Thyroid gland (tissue), 4 donors: ENCODE data around the gene HOTAIR. TPM values are rescaled to one million over a fixed set of nuclear protein-coding genes. Genes with fewer than 3 reads are reported as not detected.

Experiments
- DNase-seq, 2 donors: peaks; one replicate each; pipeline ENCODE4 v3.0.0-alpha.2; 2019
- H3K27ac ChIP-seq, 3 donors: fragments of 200-600 bp; sonication (generic); 1 replicate in 2 of 3; 2 replicates in 1 of 3; pipeline ENCODE4 v1.5.1; 2016 to 2019; ENCODE audit warnings: mild to moderate bottlenecking in 1 of 3, moderate library complexity in 1 of 3
- H3K27me3 ChIP-seq: fragments of 200-600 bp; sonication (generic); one replicate; pipeline ENCODE4 v1.5.1; 2019
- H3K36me3 ChIP-seq, 2 donors: fragments of 200-600 bp; sonication (generic); one replicate each; pipeline ENCODE4 v1.5.1; 2016 to 2019
- H3K4me1 ChIP-seq, 2 donors: fragments of 200-600 bp; sonication (generic); one replicate each; pipeline ENCODE4 v1.5.1; 2017 to 2019
- H3K4me3 ChIP-seq, 3 donors: fragments of 200-600 bp; sonication (generic); replicated peaks in 1 of 3; 1 replicate in 2 of 3; 2 replicates in 1 of 3; pipeline ENCODE4 v1.5.1; 2016; ENCODE audit warnings: mild to moderate bottlenecking in 1 of 3
- H3K9me3 ChIP-seq: fragments of 200-600 bp; sonication (generic); one replicate; pipeline ENCODE4 v1.5.1; 2017
- CTCF ChIP-seq, 6 experiments: fragments of 200-600 bp in 3 of 6; fragments of 450-650 bp in 3 of 6; sonication (generic) in 3 of 6; IDR thresholded peaks; one replicate each; pipeline ENCODE4 v1.5.1; 2016 to 2019; ENCODE audit warnings: antibody characterized with exemption in 6 of 6, mild to moderate bottlenecking in 2 of 6, inconsistent platforms in 1 of 6, moderate library complexity in 1 of 6
- POLR2A ChIP-seq, 2 donors: fragments of 450-650 bp; IDR thresholded peaks; one replicate each; pipeline ENCODE4 v1.6.1; 2017; ENCODE audit warnings: antibody characterized with exemption in 2 of 2, mild to moderate bottlenecking in 2 of 2, moderate library complexity in 1 of 2
- WGBS, 2 donors: methylation state at CpG; one replicate each; pipeline ENCODE4 v1.1.5; 2017; 5-methylcytosine and 5-hydroxymethylcytosine counted together
- intact Hi-C: fragments of 100-400 bp; cut with DNase I; formaldehyde crosslinking; loops from one replicate; pipeline ENCODE4 v1.15.1; 2023
- microRNA counts, 2 donors: library from miRNA; unstranded; fragments of <30 nt; microRNA quantifications; one replicate each; lab custom pipeline; 2016 to 2017
- microRNA-seq: library from miRNA; unstranded; fragments of <30 nt; microRNA quantifications from one replicate; pipeline ENCODE4, GENCODE V29; 2016
- small RNA-seq: library from RNA; depleted of rRNA; stranded (forward); fragments of <200 nt; gene quantifications from one replicate; pipeline ENCODE3, GENCODE V24; 2016
- total RNA-seq, 4 donors: library from RNA; depleted of rRNA; stranded (reverse); fragments of >200 nt; gene quantifications; one replicate each; pipeline ENCODE4 v1.2.3, GENCODE V29; 2016

Gene HOTAIR
- total RNA-seq, 4 donors from 2014 or later, result not detected

- no peak overlapping the region for H3K27ac ChIP-seq
- no peaks in the 10 kb centered on the region for H3K36me3 ChIP-seq
- peaks cover 45% of the 10 kb centered on the region for H3K27me3 ChIP-seq
- intact Hi-C loops, result no loop called here
- no peaks in the 10 kb centered on the region for H3K9me3 ChIP-seq
- whole genome bisulfite sequencing, 2 donors, result 6% methylated on average over 25 to 42 of the region's 45 CpGs
- DNase-seq, result no peak
- no peak overlapping the region for H3K4me3 ChIP-seq
- H3K4me1 ChIP-seq, result no peaks in the 10 kb centered on the region
- no peak for TF ChIP-seq CTCF (IDR thresholded peaks at IDR 0.05)
- no peak for TF ChIP-seq POLR2A (IDR thresholded peaks at IDR 0.05)
Observed at GRCh38 chr12:53927220-53928029, 47.3 kb downstream of the HOTAIR start.

GRCh38 chr12:53924521-53925405 lies 50.0 kb downstream of the HOTAIR start:
- no peak overlapping the region for H3K27ac ChIP-seq
- H3K27me3 ChIP-seq, result peaks cover 32% of the 10 kb centered on the region
- intact Hi-C loops, result no loop called here
- no peak overlapping the region for H3K4me3 ChIP-seq
- no peaks in the 10 kb centered on the region for H3K9me3 ChIP-seq
- TF ChIP-seq CTCF (IDR thresholded peaks at IDR 0.05) (no peak), POLR2A (IDR thresholded peaks at IDR 0.05) (no peak)
- 22 to 44% methylated on average over 2 of the region's 2 CpGs for WGBS, 2 donors
- no peaks in the 10 kb centered on the region for H3K36me3 ChIP-seq
- DNase-seq, result no peak
- H3K4me1 ChIP-seq, result no peaks in the 10 kb centered on the region

DNA sequence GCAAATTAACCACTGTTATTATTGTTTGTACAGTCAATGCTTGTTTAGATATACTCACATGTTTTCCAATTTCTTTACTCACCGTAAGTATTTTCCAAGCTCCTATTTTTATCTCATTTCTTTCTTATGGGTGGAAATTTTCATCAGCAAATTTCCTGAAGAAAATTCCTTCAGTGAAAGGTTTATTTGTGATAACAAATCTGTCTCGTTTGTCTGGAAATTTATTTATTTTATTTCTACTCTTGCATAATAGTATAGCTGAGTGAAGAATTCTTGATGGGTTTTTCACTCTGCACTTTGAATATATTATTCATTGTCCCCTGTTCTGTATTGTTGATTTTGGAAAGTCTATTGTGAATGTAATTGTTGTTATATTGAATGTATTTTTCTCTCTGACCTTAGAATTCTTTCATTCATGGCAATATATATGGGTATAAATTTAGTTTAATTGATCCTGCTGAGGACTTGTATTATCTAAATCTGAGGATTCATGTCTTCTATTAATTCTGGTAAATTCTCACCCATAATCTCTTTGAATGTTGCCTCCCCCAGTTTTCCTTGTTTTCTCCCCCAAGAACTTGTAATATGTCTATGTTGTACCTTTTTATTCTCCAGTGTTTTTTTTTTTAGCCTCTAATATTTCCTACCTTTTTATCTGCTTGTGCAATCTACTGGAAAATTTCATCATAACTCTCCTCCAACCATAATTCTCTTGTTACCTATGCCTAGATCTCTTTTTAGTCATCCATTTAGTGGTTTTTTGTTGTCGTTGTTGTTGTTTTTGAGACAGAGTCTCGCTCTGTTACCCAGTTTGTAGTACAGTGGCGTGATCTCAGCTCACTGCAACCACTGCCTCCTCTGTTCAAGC lies 57.7 kb downstream of the HOTAIR start:
- H3K36me3 ChIP-seq, result no peaks in the 10 kb centered on the region
- intact Hi-C loops, result no loop called here
- no peaks in the 10 kb centered on the region for H3K27me3 ChIP-seq

More for the DNA sequence above, 57.7 kb downstream of the HOTAIR start:
- Histone ChIP-seq H3K4me1 (no peaks in the 10 kb centered on the region), H3K9me3 (no peaks in the 10 kb centered on the region), H3K4me3 (no peak overlapping the region), H3K27ac (no peak overlapping the region)
- WGBS, 2 donors, result 79 to 81% methylated on average over 5 of the region's 5 CpGs
- TF ChIP-seq POLR2A (IDR thresholded peaks at IDR 0.05), result no peak
- no peak for TF ChIP-seq CTCF (IDR thresholded peaks at IDR 0.05)
- no peak for DNase-seq

MicroRNAs encoded within 50 kb of the gene (microRNA counts, 767-probe panel; counts per million panel counts)
- 0 to 2,875 counts per million in 2 donors for microRNA hsa-miR-196a-5p (lab: Ali Mortazavi, UCI)

Small RNAs within 50 kb of the gene (microRNA-seq; reads per million reads assigned to microRNA genes)
- gene MIR196A2, result 7.7 reads per million, percentile 21 among the genes with 10 or more reads in this experiment

Small RNAs within 50 kb of the gene (small RNA-seq; reads per million reads assigned to genes)
- not detected for gene AC012531.3
- gene AC012531.4, result not detected
- 0.28 reads per million for gene MIR196A2
- not detected for gene RF01905
- gene RF01906, result not detected

Other genes starting within 250 kb of the HOTAIR start
- 100 to 1,000 TPM; 153 to 212 (median 155) TPM for gene CALCOCO1, start 247.5 kb downstream of the HOTAIR start, total RNA-seq
- not detected for gene CISTR, start 223.0 kb downstream of the HOTAIR start, total RNA-seq
- not detected for gene HOXC13, start 36.1 kb downstream of the HOTAIR start, total RNA-seq
- gene HOXC12, start 20.1 kb downstream of the HOTAIR start, total RNA-seq, result not detected
- gene HOXC11, start 1.8 kb downstream of the HOTAIR start, total RNA-seq, result not detected
- not detected for gene HOXC10, start 10.2 kb upstream of the HOTAIR start, total RNA-seq
- gene HOXC9, start 25.2 kb upstream of the HOTAIR start, total RNA-seq, result under 1 TPM in 2 of 4 donors, not detected in 2; 0.22 to 0.27 TPM
- not detected for gene HOXC8, start 34.0 kb upstream of the HOTAIR start, total RNA-seq
- not detected for gene HOXC6, start 53.5 kb upstream of the HOTAIR start, total RNA-seq
- under 1 TPM in 1 of 4 donors, not detected in 3; 0.27 TPM for gene HOXC5, start 58.1 kb upstream of the HOTAIR start, total RNA-seq
- gene HOXC4, start 78.9 kb upstream of the HOTAIR start, total RNA-seq, result under 1 TPM in 2 of 4 donors, not detected in 2; 0.22 to 0.27 TPM
- 10 to 100 TPM; 33.6 to 44.2 (median 39.7) TPM for gene SMUG1, start 214.0 kb upstream of the HOTAIR start, total RNA-seq